Peyer's patch (tissue), 4 donors: ENCODE data around the gene PPARA. TPM values are rescaled to one million over a fixed set of nuclear protein-coding genes. Genes with fewer than 3 reads are reported as not detected.

Experiments
- DNase-seq, 3 donors: peaks; one replicate each; pipeline ENCODE4 v3.0.0-alpha.2; 2017 to 2019
- H3K27ac ChIP-seq, 4 donors: fragments of 200-600 bp; sonication (generic); one replicate each; pipeline ENCODE4 v1.5.1; 2016 to 2019
- H3K27me3 ChIP-seq, 2 donors: fragments of 200-600 bp; sonication (generic); one replicate each; pipeline ENCODE4 v1.5.1; 2019
- H3K36me3 ChIP-seq, 3 donors: fragments of 200-600 bp; sonication (generic); one replicate each; pipeline ENCODE4 v1.5.1; 2016 to 2019
- H3K4me1 ChIP-seq, 4 donors: fragments of 200-600 bp; sonication (generic); one replicate each; pipeline ENCODE4 v1.5.1; 2016 to 2019
- H3K4me3 ChIP-seq, 4 donors: fragments of 200-600 bp; sonication (generic); 1 replicate in 3 of 4; 2 replicates in 1 of 4; pipeline ENCODE4 v1.5.1; 2016 to 2019; ENCODE audit warnings: mild to moderate bottlenecking in 1 of 4
- H3K9me3 ChIP-seq, 4 donors: fragments of 200-600 bp; sonication (generic); one replicate each; pipeline ENCODE4 v1.5.1; 2016 to 2019; ENCODE audit warnings: mild to moderate bottlenecking in 1 of 4
- CTCF ChIP-seq, 6 experiments: fragments of 450-650 bp in 4 of 6; fragments of 200-600 bp in 2 of 6; sonication (generic) in 1 of 6; IDR thresholded peaks; one replicate each; pipeline ENCODE4 v1.5.1; 2017 to 2019; ENCODE audit warnings: antibody characterized with exemption in 6 of 6, mild to moderate bottlenecking in 3 of 6, moderate library complexity in 1 of 6
- POLR2A ChIP-seq, 2 donors: fragments of 450-650 bp; IDR thresholded peaks; one replicate each; pipeline ENCODE4 v1.5.1; 2017; ENCODE audit warnings: antibody characterized with exemption in 2 of 2, mild to moderate bottlenecking in 2 of 2, moderate library complexity in 2 of 2
- total RNA-seq, 4 donors: library from RNA; depleted of rRNA; stranded (reverse); fragments of >200 nt; gene quantifications; one replicate each; pipeline ENCODE4 v1.1.0, GENCODE V29; 2016

PPARA gene
- total RNA-seq, 4 donors from 2014 or later = 21.5 to 231 (median 189) TPM

- no peak for TF ChIP-seq CTCF (IDR thresholded peaks at IDR 0.05)
- no peak for TF ChIP-seq POLR2A (IDR thresholded peaks at IDR 0.05)
- peaks cover 6 to 15% (median 13%) of the 10 kb centered on the region in 4 donors for H3K4me1 ChIP-seq
- no peak for DNase-seq
- H3K27ac ChIP-seq = peak overlapping the region in 1 of 4 donors; percentile 45
- H3K4me3 ChIP-seq = no peak overlapping the region
- no peaks in the 10 kb centered on the region for H3K9me3 ChIP-seq
- no peaks in the 10 kb centered on the region for H3K27me3 ChIP-seq
- H3K36me3 ChIP-seq = peaks cover 0 to 61% (median 0%) of the 10 kb centered on the region in 3 donors
Observed at GRCh38 chr22:46238541-46238940, 88.2 kb downstream of the PPARA start.

DNA sequence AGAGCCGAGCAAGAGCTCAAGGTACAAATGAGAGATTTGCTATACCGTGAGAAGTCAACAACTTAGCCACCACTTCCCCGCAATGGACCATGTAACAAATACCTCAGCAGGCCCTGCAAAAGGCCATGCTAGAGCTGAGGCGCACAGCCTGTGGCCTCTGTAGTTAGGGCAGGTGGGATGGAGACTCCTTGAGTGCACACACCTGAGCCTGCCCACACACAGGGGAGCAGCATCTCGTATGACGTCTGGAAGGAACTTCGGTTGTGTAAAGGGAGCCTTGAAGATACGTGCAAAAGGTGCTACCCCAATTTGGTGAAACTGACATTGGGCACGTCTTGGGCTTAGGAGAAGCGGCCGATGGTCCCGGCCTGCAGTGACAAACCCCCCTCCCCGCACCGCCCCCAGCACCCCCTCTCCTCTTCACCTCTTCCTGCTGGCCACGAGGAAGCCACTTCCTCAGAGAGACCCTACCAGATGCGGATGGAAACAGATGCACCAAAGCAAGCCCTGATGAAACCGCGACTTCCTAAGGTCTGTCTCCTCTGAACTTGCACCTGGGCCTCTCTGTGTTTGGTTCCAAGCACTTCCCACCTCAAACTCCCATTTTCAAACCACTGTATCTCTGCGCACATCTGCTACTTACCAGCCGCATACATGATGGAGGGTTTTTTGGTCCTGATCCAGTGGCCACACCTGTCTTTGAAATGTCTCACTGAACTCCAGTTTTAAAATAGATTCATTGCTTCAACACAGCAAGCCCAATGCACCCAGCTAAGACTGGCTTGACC, 89.1 kb downstream of the PPARA start:
- H3K4me1 ChIP-seq = peaks cover 6 to 15% (median 13%) of the 10 kb centered on the region in 4 donors
- H3K27ac ChIP-seq = peak overlapping the region in 2 of 4 donors; percentile 21 to 56
- DNase-seq = peak in 2 of 3 donors; percentile 56 to 63
- H3K36me3 ChIP-seq = peaks cover 0 to 58% (median 0%) of the 10 kb centered on the region in 3 donors
- H3K4me3 ChIP-seq = no peak overlapping the region
- no peaks in the 10 kb centered on the region for H3K9me3 ChIP-seq
- no peaks in the 10 kb centered on the region for H3K27me3 ChIP-seq
- TF ChIP-seq CTCF (IDR thresholded peaks at IDR 0.05) (no peak), POLR2A (IDR thresholded peaks at IDR 0.05) (no peak)

GRCh38 chr22:46240073-46240472, 89.7 kb downstream of the PPARA start:
- peak overlapping the region in 2 of 4 donors; percentile 21 to 56 for H3K27ac ChIP-seq
- TF ChIP-seq CTCF (IDR thresholded peaks at IDR 0.05) = no peak
- no peak for TF ChIP-seq POLR2A (IDR thresholded peaks at IDR 0.05)
- no peak for DNase-seq
- H3K4me1 ChIP-seq = peaks cover 6 to 15% (median 13%) of the 10 kb centered on the region in 4 donors
- H3K27me3 ChIP-seq = no peaks in the 10 kb centered on the region
- H3K4me3 ChIP-seq = no peak overlapping the region
- H3K9me3 ChIP-seq = no peaks in the 10 kb centered on the region
- H3K36me3 ChIP-seq = peaks cover 0 to 62% (median 0%) of the 10 kb centered on the region in 3 donors

DNA sequence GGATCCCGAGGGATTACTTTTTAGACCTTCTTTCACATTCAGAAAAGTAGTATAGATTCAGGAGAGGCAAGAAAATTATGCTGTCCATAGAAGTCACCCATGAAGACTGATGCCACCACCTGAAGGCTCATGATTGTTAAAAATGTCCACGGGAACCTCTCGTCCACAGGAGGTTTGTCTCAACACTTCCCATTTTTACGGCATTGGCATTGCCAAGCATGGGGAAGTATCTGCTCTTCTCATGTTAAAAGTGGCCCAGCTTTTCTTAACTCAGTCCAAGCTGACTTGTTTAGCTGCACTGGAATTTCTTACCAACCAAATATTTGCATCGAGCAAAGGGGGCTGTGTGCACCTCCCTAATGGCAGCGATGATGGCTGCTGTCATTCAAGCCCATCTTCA, 90.2 kb downstream of the PPARA start:
- TF ChIP-seq POLR2A (IDR thresholded peaks at IDR 0.05) = no peak
- TF ChIP-seq CTCF (IDR thresholded peaks at IDR 0.05) = no peak
- DNase-seq = no peak
- Histone ChIP-seq H3K4me3 (no peak overlapping the region), H3K36me3 (peaks cover 0 to 58% (median 0%) of the 10 kb centered on the region in 3 donors), H3K27me3 (no peaks in the 10 kb centered on the region), H3K4me1 (peaks cover 6 to 17% (median 14%) of the 10 kb centered on the region in 4 donors), H3K27ac (peak overlapping the region in 1 of 4 donors; percentile 56), H3K9me3 (no peaks in the 10 kb centered on the region)

- TF ChIP-seq CTCF (IDR thresholded peaks at IDR 0.05) = no peak
- TF ChIP-seq POLR2A (IDR thresholded peaks at IDR 0.05) = no peak
- Histone ChIP-seq H3K9me3 (no peaks in the 10 kb centered on the region), H3K36me3 (peaks cover 0 to 54% (median 0%) of the 10 kb centered on the region in 3 donors), H3K4me1 (peaks cover 6 to 17% (median 14%) of the 10 kb centered on the region in 4 donors), H3K4me3 (no peak overlapping the region), H3K27me3 (no peaks in the 10 kb centered on the region), H3K27ac (peak overlapping the region in 1 of 4 donors; percentile 56)
- peak in 2 of 3 donors; percentile 68 to 87 for DNase-seq
Observed at GRCh38 chr22:46240907-46241306, 90.6 kb downstream of the PPARA start.
